Thyroid gland (tissue), 4 donors: ENCODE results near the gene ABCA4.

Source experiments
- POLR2A ChIP-seq, 2 donors: fragments of 450-650 bp; IDR thresholded peaks; one replicate each; pipeline ENCODE4 v1.6.1; 2017; ENCODE audit warnings: antibody characterized with exemption in 2 of 2, mild to moderate bottlenecking in 2 of 2, moderate library complexity in 1 of 2
- TF ChIP-seq, protein P1 (sequence below), 6 experiments: fragments of 200-600 bp in 3 of 6; fragments of 450-650 bp in 3 of 6; sonication (generic) in 3 of 6; IDR thresholded peaks; one replicate each; pipeline ENCODE4 v1.5.1; 2016 to 2019; ENCODE audit warnings: antibody characterized with exemption in 6 of 6, mild to moderate bottlenecking in 2 of 6, inconsistent platforms in 1 of 6, moderate library complexity in 1 of 6

DNA sequence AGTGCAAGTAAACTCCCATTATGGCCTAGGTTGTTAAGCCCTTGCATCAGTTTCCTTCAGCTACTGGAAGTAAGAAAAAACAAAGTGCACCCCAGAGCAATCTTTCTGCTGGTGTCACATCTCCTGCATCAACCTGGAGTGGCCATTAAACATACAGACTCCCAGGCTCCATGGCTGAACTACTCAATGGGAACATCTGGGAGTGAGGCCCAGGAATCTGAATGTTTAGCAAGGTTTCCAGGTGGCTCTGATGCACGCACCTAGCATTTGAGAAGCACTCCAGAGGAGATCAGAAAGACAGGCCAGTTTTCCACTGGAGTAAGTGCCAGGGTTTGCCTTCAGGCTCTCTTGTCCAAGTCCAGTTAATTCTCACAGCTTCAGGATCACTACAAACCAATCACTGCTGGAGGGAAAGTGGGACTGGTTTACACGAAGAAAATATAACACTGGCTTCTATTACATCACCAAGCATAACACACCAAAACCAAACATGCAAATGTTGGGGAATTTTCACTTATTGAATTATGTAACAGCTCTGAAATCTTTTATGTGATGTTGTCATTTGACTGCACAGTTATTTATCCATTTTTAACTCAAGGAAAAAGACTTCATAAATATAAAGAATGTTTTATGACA, 22.3 kb upstream of the ABCA4 start:
- TF ChIP-seq, protein P1, sequence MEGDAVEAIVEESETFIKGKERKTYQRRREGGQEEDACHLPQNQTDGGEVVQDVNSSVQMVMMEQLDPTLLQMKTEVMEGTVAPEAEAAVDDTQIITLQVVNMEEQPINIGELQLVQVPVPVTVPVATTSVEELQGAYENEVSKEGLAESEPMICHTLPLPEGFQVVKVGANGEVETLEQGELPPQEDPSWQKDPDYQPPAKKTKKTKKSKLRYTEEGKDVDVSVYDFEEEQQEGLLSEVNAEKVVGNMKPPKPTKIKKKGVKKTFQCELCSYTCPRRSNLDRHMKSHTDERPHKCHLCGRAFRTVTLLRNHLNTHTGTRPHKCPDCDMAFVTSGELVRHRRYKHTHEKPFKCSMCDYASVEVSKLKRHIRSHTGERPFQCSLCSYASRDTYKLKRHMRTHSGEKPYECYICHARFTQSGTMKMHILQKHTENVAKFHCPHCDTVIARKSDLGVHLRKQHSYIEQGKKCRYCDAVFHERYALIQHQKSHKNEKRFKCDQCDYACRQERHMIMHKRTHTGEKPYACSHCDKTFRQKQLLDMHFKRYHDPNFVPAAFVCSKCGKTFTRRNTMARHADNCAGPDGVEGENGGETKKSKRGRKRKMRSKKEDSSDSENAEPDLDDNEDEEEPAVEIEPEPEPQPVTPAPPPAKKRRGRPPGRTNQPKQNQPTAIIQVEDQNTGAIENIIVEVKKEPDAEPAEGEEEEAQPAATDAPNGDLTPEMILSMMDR (IDR thresholded peaks at IDR 0.05), result no peak
- no peak for TF ChIP-seq POLR2A (IDR thresholded peaks at IDR 0.05)
